ENCODE results near the gene MEOX1.

DNA sequence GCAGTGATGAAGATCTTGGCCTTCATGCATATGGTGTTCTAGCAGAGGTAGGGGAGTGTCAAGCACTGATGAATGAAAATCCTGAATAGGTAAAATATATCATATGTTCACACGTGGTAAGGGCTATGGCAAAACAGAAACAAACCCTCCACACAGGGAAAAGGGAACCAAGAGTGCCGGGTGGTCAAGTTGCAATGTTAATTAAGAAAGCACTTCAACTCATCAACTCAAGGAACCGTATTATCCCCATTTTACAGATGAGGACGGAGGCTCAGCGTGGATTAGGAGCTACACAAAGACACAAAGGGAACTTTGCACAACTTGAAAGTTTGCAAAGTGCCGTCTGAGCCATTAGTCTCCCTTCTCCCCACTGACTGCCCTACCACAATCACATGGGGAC lies 28.1 kb upstream of the MEOX1 start:
- TF ChIP-seq ZNF138 (CRISPR knock-in tag; conservative IDR thresholded peaks at IDR 0.05) = no peak
- TF ChIP-seq, protein P1, sequence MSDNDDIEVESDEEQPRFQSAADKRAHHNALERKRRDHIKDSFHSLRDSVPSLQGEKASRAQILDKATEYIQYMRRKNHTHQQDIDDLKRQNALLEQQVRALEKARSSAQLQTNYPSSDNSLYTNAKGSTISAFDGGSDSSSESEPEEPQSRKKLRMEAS (CRISPR knock-in tag; IDR thresholded peaks at IDR 0.05) = no peak
- TF ChIP-seq SP1 (CRISPR knock-in tag; conservative IDR thresholded peaks at IDR 0.05) = no peak
- TF ChIP-seq, protein P2, sequence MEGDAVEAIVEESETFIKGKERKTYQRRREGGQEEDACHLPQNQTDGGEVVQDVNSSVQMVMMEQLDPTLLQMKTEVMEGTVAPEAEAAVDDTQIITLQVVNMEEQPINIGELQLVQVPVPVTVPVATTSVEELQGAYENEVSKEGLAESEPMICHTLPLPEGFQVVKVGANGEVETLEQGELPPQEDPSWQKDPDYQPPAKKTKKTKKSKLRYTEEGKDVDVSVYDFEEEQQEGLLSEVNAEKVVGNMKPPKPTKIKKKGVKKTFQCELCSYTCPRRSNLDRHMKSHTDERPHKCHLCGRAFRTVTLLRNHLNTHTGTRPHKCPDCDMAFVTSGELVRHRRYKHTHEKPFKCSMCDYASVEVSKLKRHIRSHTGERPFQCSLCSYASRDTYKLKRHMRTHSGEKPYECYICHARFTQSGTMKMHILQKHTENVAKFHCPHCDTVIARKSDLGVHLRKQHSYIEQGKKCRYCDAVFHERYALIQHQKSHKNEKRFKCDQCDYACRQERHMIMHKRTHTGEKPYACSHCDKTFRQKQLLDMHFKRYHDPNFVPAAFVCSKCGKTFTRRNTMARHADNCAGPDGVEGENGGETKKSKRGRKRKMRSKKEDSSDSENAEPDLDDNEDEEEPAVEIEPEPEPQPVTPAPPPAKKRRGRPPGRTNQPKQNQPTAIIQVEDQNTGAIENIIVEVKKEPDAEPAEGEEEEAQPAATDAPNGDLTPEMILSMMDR (IDR thresholded peaks at IDR 0.05) = no peak
- TF ChIP-seq GTF2I (CRISPR knock-in tag; conservative IDR thresholded peaks at IDR 0.05) = no peak
- no peak for TF ChIP-seq ZBTB21 (CRISPR knock-in tag; IDR thresholded peaks at IDR 0.05; ENCODE audit: borderline replicate concordance)
